GM18526 (cell line): ENCODE data around the gene TGFB3.

ENCODE experiments used
- POLR2A ChIP-seq: IDR thresholded peaks from 3 replicates; pipeline ENCODE4 v1.6.1; 2011; ENCODE audit not compliant: insufficient read length; ENCODE audit errors: extremely low read depth

Gene TGFB3

GRCh38 chr14:75981426-75982265 lies at the start of gene TGFB3:
TSS of gene TGFB3 (minus strand) at chr14:75981995. CDS start at chr14:75980893, 1,102 bp downstream.
- TF ChIP-seq POLR2A, result peak; percentile 23

- TF ChIP-seq POLR2A, result no peak
These were observed 42.6 kb upstream of the TGFB3 start for GRCh38 chr14:76024211-76024907.

DNA sequence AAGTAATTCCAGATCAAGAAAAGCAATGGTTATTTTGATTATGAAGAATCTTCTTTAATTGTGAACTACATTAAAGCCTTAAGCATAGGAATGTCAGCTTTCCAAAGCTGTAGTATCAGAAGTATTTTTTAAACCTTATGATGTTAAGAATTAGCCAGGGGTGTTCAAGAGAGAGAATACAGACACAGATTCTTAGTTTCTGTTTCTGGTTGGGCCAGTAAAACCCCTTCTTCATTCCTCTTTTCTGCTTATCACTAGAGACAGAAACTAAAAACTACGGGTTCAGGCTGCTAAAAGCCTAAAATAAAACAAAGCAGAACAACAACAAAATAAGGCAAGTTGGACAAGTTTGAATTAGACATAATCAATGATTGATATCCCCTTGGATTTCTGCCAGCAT lies 42.0 kb upstream of the TGFB3 start:
- no peak for TF ChIP-seq POLR2A

DNA sequence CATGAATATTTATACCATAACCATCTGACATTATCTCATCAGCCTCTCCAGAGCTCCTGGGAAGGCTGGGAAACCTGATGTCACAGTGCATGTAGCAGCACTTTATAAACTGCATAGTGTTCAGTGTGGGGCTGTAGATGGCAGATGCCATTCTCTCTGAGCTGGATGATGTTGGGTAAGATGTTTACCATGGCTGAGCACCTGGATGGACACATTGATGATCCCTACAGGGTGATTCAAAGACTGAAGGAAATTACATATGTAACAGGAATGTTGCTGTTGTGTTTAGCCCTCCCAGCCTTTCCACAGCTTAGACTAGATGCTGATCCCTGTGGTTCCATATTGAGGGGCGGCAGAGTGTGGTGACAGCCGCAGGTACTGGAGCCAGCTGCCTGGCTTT lies 41.2 kb upstream of the TGFB3 start:
- no peak for TF ChIP-seq POLR2A

GRCh38 chr14:76019676-76020075 lies 37.9 kb upstream of the TGFB3 start:
- no peak for TF ChIP-seq POLR2A

- no peak for TF ChIP-seq POLR2A
These were observed 33.9 kb upstream of the TGFB3 start for GRCh38 chr14:76015668-76016067.

DNA sequence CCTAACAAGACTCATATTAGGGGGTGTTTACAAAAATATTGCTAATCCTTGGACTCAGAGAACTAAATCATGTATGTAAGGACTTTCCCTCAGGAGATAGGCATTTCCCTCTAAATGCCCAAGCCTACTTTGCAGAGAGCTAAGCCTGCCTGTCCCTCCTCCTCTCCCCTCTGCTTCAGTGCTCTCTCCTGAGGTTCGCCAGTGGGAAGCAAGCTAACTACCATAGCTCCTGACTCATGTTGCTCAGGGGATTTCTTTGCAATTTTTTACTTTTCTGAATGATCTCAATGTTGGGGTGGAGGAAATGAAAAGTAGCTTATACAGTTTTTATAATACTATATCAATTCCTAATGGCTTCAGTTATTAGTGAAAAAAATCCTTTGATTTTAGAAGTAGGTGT lies 33.4 kb upstream of the TGFB3 start:
- TF ChIP-seq POLR2A, result no peak

DNA sequence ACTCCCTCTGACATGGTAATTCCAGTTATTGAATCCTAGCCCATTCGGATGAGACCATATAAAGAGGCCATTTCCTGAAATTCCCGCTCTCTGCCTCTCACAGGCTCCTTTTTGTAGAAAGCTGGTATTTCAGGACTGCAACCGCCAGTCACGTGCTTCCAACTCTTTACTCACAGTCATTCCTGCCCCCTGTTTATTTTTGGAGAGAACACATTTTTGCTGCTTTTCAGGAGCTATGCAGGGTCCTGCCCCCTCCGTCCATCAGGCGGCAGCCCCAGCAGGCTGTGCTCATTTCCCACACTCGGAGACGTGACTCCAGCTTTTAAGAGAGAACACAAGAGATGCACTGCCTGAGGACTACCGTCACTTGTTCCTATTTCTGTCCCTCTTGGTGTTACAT lies 30.6 kb upstream of the TGFB3 start:
- TF ChIP-seq POLR2A, result no peak

GRCh38 chr14:76011930-76012329 lies 30.1 kb upstream of the TGFB3 start:
- no peak for TF ChIP-seq POLR2A

GRCh38 chr14:76007852-76008251 lies 26.1 kb upstream of the TGFB3 start:
- TF ChIP-seq POLR2A, result no peak

DNA sequence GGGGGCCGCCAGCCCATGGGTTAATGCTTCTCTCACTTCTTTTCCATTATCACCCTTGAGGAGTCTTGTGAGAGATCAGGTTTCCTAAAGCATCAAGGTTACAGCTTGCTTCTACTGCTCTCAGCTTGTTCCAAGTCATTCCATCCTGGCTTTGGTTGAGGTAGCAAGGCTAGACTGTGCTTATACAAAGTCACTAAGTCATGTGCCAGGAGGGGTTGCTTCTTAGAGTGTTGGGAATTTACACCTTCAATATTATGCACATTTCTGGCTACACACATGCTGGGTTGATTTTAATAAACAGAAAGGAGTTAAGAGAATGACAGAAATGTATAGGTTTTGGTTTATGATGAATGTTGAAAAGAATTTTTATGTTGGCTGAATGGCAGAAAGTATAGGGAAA lies 25.6 kb upstream of the TGFB3 start:
- TF ChIP-seq POLR2A, result no peak

DNA sequence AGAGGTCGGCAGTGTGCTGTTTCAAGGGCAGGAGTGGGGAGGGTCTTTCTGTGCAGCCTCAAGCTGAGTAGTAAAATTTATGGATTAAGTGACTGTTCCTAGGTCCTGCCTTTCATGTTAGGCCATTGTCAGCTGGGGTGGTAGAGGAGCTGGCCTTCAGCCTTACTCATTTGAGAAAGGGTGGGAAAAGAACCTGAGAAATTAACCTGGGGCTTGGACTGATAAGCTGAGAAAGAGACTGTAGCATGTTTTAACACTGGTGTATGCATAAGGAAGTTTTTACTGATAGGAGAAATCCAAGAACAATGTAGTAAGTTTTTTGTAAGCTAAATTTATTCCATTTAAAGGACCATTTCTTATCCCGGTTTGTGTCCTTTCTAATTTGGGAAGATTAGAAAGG lies 24.5 kb upstream of the TGFB3 start:
- TF ChIP-seq POLR2A, result no peak

DNA sequence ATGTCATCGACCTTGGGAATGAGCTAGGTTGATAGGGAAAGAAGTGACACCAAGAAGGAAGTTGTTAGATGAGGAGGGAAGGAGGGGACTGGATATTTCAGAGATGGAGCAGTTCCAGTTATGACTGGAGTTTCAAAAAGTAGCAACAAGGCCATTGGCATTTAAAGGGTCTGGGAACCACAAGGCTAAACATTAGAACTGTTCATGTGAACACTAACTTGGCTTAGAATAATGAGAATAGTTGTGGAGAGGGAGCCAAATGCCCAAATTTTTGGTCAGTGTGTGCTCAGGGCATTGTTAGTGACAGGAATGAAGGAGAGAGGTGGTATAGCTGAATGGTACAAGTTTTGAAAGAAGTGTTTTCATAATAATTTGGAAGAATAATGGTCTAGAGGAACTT lies 20.6 kb upstream of the TGFB3 start:
- no peak for TF ChIP-seq POLR2A

- no peak for TF ChIP-seq POLR2A
These were observed 17.9 kb upstream of the TGFB3 start for GRCh38 chr14:75999511-76000190.

- TF ChIP-seq POLR2A, result no peak
These were observed 14.7 kb upstream of the TGFB3 start for GRCh38 chr14:75996488-75996887.
